Transverse colon (tissue), 4 donors: ENCODE results near the gene CLSTN2. TPM values are rescaled to one million over a fixed set of nuclear protein-coding genes. Genes with fewer than 3 reads are reported as not detected.

Source experiments
- DNase-seq: peaks from one replicate; pipeline ENCODE4 v3.0.0-alpha.2; 2019
- H3K27ac ChIP-seq, 4 donors: fragments of 200-600 bp; sonication (generic); 2 replicates each; pipeline ENCODE4 v1.5.1; 2016 to 2018; ENCODE audit warnings: inconsistent platforms in 4 of 4
- H3K27me3 ChIP-seq: fragments of 200-600 bp; sonication (generic); 2 replicates; pipeline ENCODE4 v1.5.1; 2017; ENCODE audit warnings: inconsistent platforms
- H3K36me3 ChIP-seq, 4 donors: fragments of 200-600 bp; sonication (generic); 2 replicates each; pipeline ENCODE4 v1.5.1; 2017 to 2019; ENCODE audit warnings: inconsistent platforms in 4 of 4
- H3K4me1 ChIP-seq, 4 donors: fragments of 200-600 bp; sonication (generic); 2 replicates each; pipeline ENCODE4 v1.5.1; 2017 to 2020; ENCODE audit warnings: inconsistent platforms in 4 of 4
- H3K4me3 ChIP-seq, 4 donors: fragments of 200-600 bp; sonication (generic); 1 replicate in 1 of 4; 2 replicates in 3 of 4; pipeline versions ENCODE4 v1.5.1 to v1.6.1; 2017 to 2019; ENCODE audit warnings: inconsistent platforms in 4 of 4
- H3K9me3 ChIP-seq, 2 donors: fragments of 200-600 bp; sonication (generic); 2 replicates each; pipeline ENCODE4 v1.5.1; 2017 to 2019; ENCODE audit warnings: inconsistent platforms in 2 of 2
- CTCF ChIP-seq, 5 experiments: fragments of 200-600 bp in 3 of 5; fragments of 450-650 bp in 2 of 5; sonication (generic) in 3 of 5; IDR thresholded peaks; 1 replicate in 2 of 5; 2 replicates in 3 of 5; pipeline ENCODE4 v1.5.1; 2016 to 2017; ENCODE audit warnings: antibody characterized with exemption in 5 of 5, inconsistent platforms in 3 of 5, mild to moderate bottlenecking in 2 of 5, moderate library complexity in 1 of 5
- EP300 ChIP-seq: sonication (generic); formaldehyde crosslinking; IDR thresholded peaks from one replicate; pipeline ENCODE4 v1.6.1; 2017; ENCODE audit warnings: antibody characterized with exemption, low read depth
- POLR2A ChIP-seq: fragments of 450-650 bp; IDR thresholded peaks from one replicate; pipeline ENCODE4 v1.6.1; 2016; ENCODE audit warnings: antibody characterized with exemption, mild to moderate bottlenecking, moderate library complexity
- POLR2AphosphoS5 ChIP-seq, 3 donors: sonication (generic); formaldehyde crosslinking; IDR thresholded peaks; one replicate each; pipeline ENCODE4 v1.6.1; 2016; ENCODE audit warnings: antibody characterized with exemption in 3 of 3
- WGBS, 2 donors: methylation state at CpG; one replicate each; pipeline ENCODE4 v1.1.5; 2018; ENCODE audit warnings: low coverage in 1 of 2; 5-methylcytosine and 5-hydroxymethylcytosine counted together
- in situ Hi-C, 4 donors: fragments of 200-750 bp; cut with MboI; loops; one replicate each; pipeline versions ENCODE4 v1.15.0 to v1.15.1; 2017; ENCODE audit warnings: low sequenced_read_pairs in 3 of 4, low pct_ligation_motif_present in 1 of 4, low pct_unique_long_range_greater_than_20kb in 1 of 4
- intact Hi-C: fragments of 100-400 bp; cut with DNase I; formaldehyde crosslinking; loops from one replicate; pipeline ENCODE4 v1.15.1; 2023; ENCODE audit warnings: low total_unique reads
- total RNA-seq, 4 donors: library from RNA; depleted of rRNA; stranded (reverse); fragments of >200 nt; gene quantifications; one replicate each; pipeline ENCODE4 v1.1.0, GENCODE V29; 2016

Gene CLSTN2
- total RNA-seq, 4 donors from 2014 or later = 0.60 to 9.0 (median 2.2) TPM

- whole genome bisulfite sequencing, 2 donors = 66 to 100% methylated on average over 1 to 3 of the region's 3 CpGs
- intact Hi-C loops (no loop called here), in situ Hi-C loops (no loop called here)
- Histone ChIP-seq H3K36me3 (no peaks in the 10 kb centered on the region), H3K27ac (no peak overlapping the region), H3K4me1 (no peaks in the 10 kb centered on the region), H3K9me3 (no peaks in the 10 kb centered on the region), H3K27me3 (no peaks in the 10 kb centered on the region), H3K4me3 (no peak overlapping the region)
- no peak for DNase-seq
- TF ChIP-seq POLR2A (no peak), EP300 (no peak), CTCF (IDR thresholded peaks at IDR 0.05) (no peak), POLR2AphosphoS5 (IDR thresholded peaks at IDR 0.05) (no peak)
Observed at GRCh38 chr3:140537727-140538082, 602.7 kb downstream of the CLSTN2 start.

DNA sequence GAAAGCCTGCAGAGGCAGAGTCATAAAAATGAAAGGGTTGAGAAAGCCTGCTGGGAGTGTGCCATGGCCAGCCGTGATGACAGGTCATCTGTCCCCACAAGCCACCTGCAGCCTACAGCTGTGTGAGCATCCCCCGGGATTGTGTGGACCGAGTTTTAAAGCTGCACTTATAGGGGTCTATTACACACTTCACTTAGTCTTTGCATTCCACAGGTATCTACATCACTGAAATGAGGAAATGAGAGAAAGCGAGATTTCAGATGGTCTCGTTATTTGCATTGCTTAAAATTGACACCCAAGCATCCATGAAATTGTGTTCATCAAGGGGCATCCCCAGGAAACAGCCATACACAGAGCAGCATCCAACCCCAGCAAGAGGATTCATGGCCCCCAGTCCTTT, 605.3 kb downstream of the CLSTN2 start:
- 67 to 89% methylated on average over 4 to 5 of the region's 5 CpGs for WGBS, 2 donors
- Histone ChIP-seq H3K36me3 (no peaks in the 10 kb centered on the region), H3K27ac (no peak overlapping the region), H3K4me1 (no peaks in the 10 kb centered on the region), H3K27me3 (no peaks in the 10 kb centered on the region), H3K9me3 (no peaks in the 10 kb centered on the region), H3K4me3 (no peak overlapping the region)
- TF ChIP-seq EP300 = no peak
- no peak for TF ChIP-seq CTCF (IDR thresholded peaks at IDR 0.05)
- TF ChIP-seq POLR2AphosphoS5 (IDR thresholded peaks at IDR 0.05) = no peak
- TF ChIP-seq POLR2A = no peak
- intact Hi-C loops = no loop called here
- in situ Hi-C loops = no loop called here
- DNase-seq = no peak

- H3K9me3 ChIP-seq = no peaks in the 10 kb centered on the region
- WGBS, 2 donors = 79 to 93% methylated on average over 1 of the region's 1 CpG
- intact Hi-C loops = no loop called here
- no peak for DNase-seq
- no peaks in the 10 kb centered on the region for H3K27me3 ChIP-seq
- no peaks in the 10 kb centered on the region for H3K4me1 ChIP-seq
- in situ Hi-C loops = no loop called here
- no peaks in the 10 kb centered on the region for H3K36me3 ChIP-seq
- TF ChIP-seq POLR2AphosphoS5 (IDR thresholded peaks at IDR 0.05) = no peak
- no peak for TF ChIP-seq EP300
- TF ChIP-seq POLR2A = no peak
- no peak for TF ChIP-seq CTCF (IDR thresholded peaks at IDR 0.05)
- no peak overlapping the region for H3K27ac ChIP-seq
- no peak overlapping the region for H3K4me3 ChIP-seq
Observed at GRCh38 chr3:140541975-140542653, 607.1 kb downstream of the CLSTN2 start.

- in situ Hi-C loops = no loop called here
- Histone ChIP-seq H3K4me1 (no peaks in the 10 kb centered on the region), H3K27me3 (no peaks in the 10 kb centered on the region), H3K36me3 (no peaks in the 10 kb centered on the region), H3K27ac (no peak overlapping the region), H3K9me3 (no peaks in the 10 kb centered on the region), H3K4me3 (no peak overlapping the region)
- intact Hi-C loops = no loop called here
- no peak for DNase-seq
- WGBS, 2 donors = 63% methylated on average over 1 of the region's 1 CpG; no CpG with 5 or more reads in 1 of the 2 donors
- TF ChIP-seq POLR2A = no peak
- no peak for TF ChIP-seq EP300
- TF ChIP-seq POLR2AphosphoS5 (IDR thresholded peaks at IDR 0.05) = no peak
- no peak for TF ChIP-seq CTCF (IDR thresholded peaks at IDR 0.05)
Observed at GRCh38 chr3:140545197-140545596, 610.2 kb downstream of the CLSTN2 start.
